Nephron (organoid): ENCODE data around the gene PAFAH1B2.
"Not testable (repeated sequence)": the region's sequence is repeated elsewhere in the genome, so short reads cannot be mapped to it uniquely, and the experiment has no call there.

Source experiments
- H3K27ac Mint-ChIP-seq, 3 experiments: 2 replicates each; pipeline ENCODE4 v1.8.0; 2020; ENCODE audit warnings: mixed read lengths in 3 of 3, mild to moderate bottlenecking in 2 of 3, moderate library complexity in 1 of 3
- H3K27me3 Mint-ChIP-seq: 2 replicates; pipeline ENCODE4 v1.8.0; 2021; ENCODE audit warnings: low read depth, mild to moderate bottlenecking, moderate library complexity, mixed read lengths
- H3K36me3 Mint-ChIP-seq: 2 replicates; pipeline ENCODE4 v1.8.0; 2020; ENCODE audit warnings: low read depth, mixed read lengths
- H3K4me1 Mint-ChIP-seq: 2 replicates; pipeline ENCODE4 v1.8.0; 2020; ENCODE audit warnings: mixed read lengths
- H3K4me3 Mint-ChIP-seq, 3 experiments: 2 replicates each; pipeline ENCODE4 v1.8.0; 2020; ENCODE audit warnings: mild to moderate bottlenecking in 3 of 3, mixed read lengths in 3 of 3, moderate library complexity in 2 of 3
- H3K9me3 Mint-ChIP-seq: 2 replicates; pipeline ENCODE4 v1.8.0; 2020; ENCODE audit warnings: mixed read lengths
- TF ChIP-seq, protein P1 (sequence below), 3 experiments: fragments of 200-600 bp; sonication (generic); IDR thresholded peaks; one replicate each; pipeline ENCODE4 v1.5.0; 2021; ENCODE audit warnings: antibody characterized with exemption in 3 of 3; ENCODE audit not compliant: unreplicated experiment in 3 of 3

Gene PAFAH1B2

DNA sequence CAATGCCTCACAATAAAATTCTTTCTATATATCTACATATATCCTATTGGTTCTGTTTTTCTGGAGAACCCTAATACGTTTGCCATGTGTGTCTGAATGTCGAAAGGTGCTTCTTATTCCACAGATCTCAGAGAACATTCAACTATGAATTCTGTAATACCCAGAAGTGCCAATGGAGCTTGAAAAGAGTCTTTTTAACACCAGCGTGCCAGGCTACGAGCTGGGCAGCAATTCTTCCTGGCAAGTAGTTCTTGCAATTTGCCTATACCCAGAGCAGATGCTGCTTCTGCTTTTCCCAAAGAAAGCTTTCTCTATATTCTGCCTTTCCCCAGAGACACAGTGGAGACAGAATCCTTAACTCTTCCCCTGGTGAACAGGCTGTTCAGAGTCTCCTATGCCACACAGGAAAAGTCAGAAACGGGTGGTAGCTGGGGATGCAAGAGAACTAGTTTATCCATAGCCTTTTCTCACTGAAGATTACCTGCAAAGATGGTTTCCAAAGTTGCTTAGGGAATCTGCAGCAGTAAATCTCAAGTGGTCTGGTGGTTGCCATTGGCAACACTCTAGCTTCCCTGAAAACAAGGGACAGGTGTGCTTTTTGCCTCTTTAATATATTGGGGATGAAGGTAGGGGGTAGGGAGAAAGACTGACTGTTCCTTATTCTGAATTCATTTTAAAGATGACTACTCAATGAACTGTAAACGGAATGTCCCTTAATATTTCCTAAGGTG lies 16.8 kb upstream of the PAFAH1B2 start:
- TF ChIP-seq, protein P1, sequence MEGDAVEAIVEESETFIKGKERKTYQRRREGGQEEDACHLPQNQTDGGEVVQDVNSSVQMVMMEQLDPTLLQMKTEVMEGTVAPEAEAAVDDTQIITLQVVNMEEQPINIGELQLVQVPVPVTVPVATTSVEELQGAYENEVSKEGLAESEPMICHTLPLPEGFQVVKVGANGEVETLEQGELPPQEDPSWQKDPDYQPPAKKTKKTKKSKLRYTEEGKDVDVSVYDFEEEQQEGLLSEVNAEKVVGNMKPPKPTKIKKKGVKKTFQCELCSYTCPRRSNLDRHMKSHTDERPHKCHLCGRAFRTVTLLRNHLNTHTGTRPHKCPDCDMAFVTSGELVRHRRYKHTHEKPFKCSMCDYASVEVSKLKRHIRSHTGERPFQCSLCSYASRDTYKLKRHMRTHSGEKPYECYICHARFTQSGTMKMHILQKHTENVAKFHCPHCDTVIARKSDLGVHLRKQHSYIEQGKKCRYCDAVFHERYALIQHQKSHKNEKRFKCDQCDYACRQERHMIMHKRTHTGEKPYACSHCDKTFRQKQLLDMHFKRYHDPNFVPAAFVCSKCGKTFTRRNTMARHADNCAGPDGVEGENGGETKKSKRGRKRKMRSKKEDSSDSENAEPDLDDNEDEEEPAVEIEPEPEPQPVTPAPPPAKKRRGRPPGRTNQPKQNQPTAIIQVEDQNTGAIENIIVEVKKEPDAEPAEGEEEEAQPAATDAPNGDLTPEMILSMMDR (IDR thresholded peaks at IDR 0.05; ENCODE audit: unreplicated experiment in 3 of 3), result no peak
- Mint-ChIP-seq H3K27ac (no peak overlapping the region), H3K9me3 (no peaks in the 10 kb centered on the region), H3K4me1 (no peaks in the 10 kb centered on the region), H3K36me3 (no peaks in the 10 kb centered on the region), H3K4me3 (no peak overlapping the region), H3K27me3 (peaks cover 20% of the 10 kb centered on the region)

DNA sequence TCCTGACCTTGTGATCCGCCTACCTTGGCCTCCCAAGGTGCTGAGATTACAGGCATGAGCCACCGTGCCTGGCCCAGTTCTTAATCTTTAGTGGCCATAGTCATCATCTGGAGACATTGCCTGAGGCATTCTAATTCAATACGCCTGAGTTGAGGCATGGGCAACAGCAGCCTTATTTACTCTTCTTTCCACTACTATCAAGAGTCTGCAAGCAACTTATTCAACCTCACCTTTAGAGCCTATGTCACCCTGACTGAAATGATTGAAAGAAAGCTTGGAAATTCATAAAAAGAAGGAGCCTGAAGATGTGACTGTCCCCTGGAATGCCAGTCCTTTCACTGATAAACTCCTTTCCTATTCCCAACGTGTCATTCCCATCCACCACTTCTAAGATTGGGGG lies 15.8 kb upstream of the PAFAH1B2 start:
- Mint-ChIP-seq H3K4me1 (no peaks in the 10 kb centered on the region), H3K27me3 (peaks cover 25% of the 10 kb centered on the region), H3K4me3 (no peak overlapping the region), H3K9me3 (no peaks in the 10 kb centered on the region), H3K27ac (no peak overlapping the region), H3K36me3 (no peaks in the 10 kb centered on the region)
- TF ChIP-seq, protein P1 (IDR thresholded peaks at IDR 0.05; ENCODE audit: unreplicated experiment in 3 of 3), result no peak

DNA sequence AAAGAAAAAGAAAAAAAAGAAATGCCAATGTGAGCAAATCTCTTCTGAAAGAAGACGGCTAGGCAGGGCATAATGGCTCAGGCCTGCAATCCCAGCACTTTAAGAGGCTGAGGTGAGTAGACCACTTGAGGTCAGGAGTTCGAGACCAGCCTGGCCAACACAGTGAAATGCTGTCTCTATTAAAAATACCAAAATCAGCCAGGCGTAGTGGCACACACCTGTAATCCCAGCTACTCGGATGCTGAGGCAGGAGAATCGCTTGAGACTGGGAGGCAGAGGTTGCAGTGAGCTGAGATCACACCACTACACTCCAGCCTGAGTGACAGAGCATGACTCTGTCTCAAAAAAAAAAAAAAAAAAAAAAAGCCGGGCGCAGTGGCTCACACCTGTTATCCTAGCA lies 13.7 kb upstream of the PAFAH1B2 start:
- H3K4me3 Mint-ChIP-seq, H3K36me3 Mint-ChIP-seq, H3K9me3 Mint-ChIP-seq, H3K4me1 Mint-ChIP-seq, H3K27ac Mint-ChIP-seq: not testable (repeated sequence)
- H3K27me3 Mint-ChIP-seq, result peaks cover 17% of the 10 kb centered on the region

DNA sequence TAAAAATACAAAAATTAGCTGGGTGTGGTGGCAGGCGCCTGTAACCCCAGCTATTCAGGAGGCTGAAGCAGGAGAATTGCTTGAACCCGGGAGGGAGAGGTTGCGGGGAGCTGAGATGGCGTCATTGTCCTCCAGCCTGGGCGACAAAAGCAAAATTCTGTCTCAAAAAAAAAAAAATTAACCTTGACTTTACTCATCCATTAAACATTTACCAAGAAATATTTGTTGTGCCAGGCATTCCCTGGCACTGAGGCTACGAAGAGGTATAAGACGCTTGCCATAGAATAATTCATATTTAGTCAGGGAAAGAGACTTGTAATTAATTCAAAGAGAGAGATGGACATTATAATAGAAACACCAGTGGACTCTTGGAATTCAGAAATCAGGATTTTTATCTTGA lies 13.2 kb upstream of the PAFAH1B2 start:
- Mint-ChIP-seq H3K36me3 (no peaks in the 10 kb centered on the region), H3K4me3 (no peak overlapping the region)
- TF ChIP-seq, protein P1 (IDR thresholded peaks at IDR 0.05; ENCODE audit: unreplicated experiment in 3 of 3), result no peak

DNA sequence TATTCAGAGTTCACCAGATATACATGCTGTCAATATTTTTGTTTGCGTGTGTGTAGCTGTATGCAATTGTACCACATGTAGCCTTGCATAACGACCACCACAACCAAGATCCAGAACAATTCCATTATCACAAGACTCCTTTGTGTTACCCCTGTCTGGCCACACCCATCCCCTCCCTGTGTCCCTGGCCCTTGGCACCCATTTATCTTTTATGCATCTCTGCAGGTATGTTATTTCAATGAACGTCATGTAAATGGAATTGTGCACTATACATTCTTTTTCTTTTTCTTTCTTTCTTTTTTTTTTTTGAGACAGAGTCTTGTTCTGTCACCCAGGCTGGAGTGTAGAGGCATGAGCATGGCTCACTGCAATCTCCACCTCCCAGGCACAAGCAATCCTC lies 9.7 kb upstream of the PAFAH1B2 start:
- peaks cover 11% of the 10 kb centered on the region for H3K27me3 Mint-ChIP-seq
- H3K36me3 Mint-ChIP-seq, result no peaks in the 10 kb centered on the region
- no peak overlapping the region for H3K27ac Mint-ChIP-seq
- TF ChIP-seq, protein P1 (IDR thresholded peaks at IDR 0.05; ENCODE audit: unreplicated experiment in 3 of 3), result no peak
- H3K4me1 Mint-ChIP-seq, result no peaks in the 10 kb centered on the region
- no peak overlapping the region for H3K4me3 Mint-ChIP-seq
- H3K9me3 Mint-ChIP-seq, result no peaks in the 10 kb centered on the region

More for the DNA sequence above, 13.2 kb upstream of the PAFAH1B2 start:
- Mint-ChIP-seq H3K27ac (no peak overlapping the region), H3K4me1 (no peaks in the 10 kb centered on the region), H3K27me3 (peaks cover 17% of the 10 kb centered on the region), H3K9me3 (no peaks in the 10 kb centered on the region)

DNA sequence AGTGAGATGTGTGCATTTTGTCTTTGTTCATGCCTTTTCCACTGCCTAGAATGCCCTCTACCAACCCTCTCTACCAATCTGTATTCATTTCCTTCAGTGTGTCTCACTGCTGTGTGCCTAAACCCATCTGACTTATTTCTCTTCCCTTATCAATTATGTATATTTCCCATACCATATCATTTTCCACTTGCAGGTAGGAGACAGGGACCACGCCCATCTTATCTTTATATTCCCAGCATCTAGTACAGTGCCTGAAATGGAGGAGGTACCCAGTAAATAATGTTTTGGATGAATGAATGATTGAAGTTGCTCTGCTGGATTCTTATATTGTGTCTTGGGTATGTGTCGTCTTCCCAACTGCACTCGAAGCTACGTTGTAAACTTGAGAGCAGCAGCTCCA lies 9.1 kb upstream of the PAFAH1B2 start:
- not testable (repeated sequence) for H3K9me3 Mint-ChIP-seq, H3K4me1 Mint-ChIP-seq, H3K4me3 Mint-ChIP-seq, H3K27ac Mint-ChIP-seq, H3K36me3 Mint-ChIP-seq
- peaks cover 14% of the 10 kb centered on the region for H3K27me3 Mint-ChIP-seq

DNA sequence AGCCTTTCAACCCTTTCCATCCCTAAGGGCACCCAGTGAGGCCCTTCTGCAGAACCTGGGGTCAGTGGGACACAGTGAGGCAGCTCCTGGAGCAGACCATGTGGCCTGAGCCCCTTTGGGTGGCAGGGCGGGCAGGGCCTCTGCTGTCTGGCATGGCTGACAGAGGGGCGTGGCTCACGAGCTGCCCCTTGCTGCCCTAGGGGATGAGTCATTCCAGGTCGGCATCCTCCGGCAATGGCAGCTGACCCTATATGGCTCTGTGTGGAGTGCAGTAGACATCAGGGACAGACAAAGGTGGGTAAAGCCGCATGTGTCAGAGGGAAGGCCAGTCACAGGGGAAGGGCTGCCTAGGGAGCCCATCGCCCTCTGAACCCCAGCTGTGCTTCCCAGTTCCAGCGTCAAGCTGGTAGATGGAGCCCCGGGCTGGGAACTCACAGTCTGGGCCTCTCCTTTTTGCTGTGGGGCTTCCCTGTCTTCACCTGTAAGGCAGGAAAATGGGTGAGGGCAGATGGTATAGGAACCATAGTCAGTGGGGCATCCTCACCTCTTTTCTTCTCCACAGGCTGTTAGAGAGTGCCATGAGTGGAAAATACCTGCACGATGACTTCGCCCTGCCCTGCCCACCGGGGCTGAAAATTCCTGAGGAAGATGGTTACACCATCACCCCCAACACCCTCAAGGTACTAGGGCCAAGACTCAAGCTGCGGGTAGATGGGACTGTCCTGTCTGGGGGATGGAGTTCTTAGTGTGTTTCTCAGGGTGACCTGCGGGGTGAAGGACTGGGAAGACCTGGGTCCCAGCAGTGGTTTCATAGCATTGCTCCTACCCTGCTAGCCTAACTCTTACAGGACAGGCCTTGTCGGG lies 6.6 kb upstream of the PAFAH1B2 start:
- H3K4me1 Mint-ChIP-seq, H3K9me3 Mint-ChIP-seq, H3K4me3 Mint-ChIP-seq, H3K36me3 Mint-ChIP-seq, H3K27ac Mint-ChIP-seq: not testable (repeated sequence)
- H3K27me3 Mint-ChIP-seq, result peaks cover 16% of the 10 kb centered on the region
